Inferior parietal cortex (tissue), 1 donor: ENCODE measurements around the gene LRRC74B.
"Not testable (repeated sequence)": the region's sequence is repeated elsewhere in the genome, so short reads cannot be mapped to it uniquely, and the experiment has no call there.

Experiments used
- DNase-seq: peaks from one replicate; pipeline ENCODE4 v3.0.0-alpha.2; 2016; ENCODE audit errors: extremely low spot score

The LRRC74B gene, protein sequence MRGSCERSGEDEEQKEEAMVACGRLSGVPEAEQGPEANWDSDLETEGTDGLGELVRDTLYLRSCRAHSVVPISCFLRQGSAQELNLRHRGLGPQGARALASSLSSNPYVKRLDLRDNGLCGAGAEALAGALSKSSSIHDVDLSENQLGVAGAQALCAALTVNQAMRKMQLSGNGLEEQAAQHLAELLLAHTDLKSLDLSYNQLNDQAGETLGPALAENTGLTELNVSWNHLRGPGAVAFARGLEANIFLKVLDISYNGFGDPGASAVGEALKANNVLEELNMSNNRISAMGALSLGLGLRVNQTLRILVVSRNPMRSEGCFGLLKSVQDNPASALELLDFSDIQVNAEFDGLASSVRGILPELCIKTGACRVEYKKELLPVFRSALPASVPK

DNA sequence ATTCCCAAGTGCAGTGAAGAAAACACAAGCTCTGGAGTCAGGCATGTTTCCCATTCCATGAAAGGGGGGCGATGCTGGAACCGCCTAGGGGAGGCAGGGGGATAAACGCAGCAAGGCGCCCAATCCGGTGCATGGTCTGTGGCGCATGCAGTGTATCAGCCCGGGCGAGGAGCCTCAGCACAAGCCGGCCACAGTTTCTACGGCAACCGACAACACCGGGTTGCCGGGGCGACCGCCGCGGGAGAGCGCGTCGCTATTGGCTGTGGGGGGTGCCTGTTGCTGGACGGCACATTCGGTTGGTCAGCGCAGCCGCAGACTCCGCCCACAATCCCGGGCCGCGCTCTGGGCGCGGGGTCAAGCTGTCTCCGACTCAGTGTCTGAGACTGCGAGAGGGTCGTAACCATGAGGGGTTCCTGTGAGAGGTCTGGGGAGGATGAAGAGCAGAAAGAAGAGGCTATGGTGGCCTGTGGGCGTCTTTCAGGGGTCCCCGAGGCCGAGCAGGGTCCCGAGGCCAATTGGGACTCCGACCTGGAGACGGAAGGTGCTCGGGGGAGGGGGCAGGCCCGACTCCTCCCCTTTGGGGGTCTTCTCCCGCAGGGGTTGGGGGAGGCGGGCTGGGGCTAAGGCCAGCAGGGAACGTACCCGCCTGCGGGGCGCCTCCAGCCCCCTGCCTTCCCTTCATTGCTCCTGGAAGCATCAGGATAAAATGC is at the start of gene LRRC74B:
Gene LRRC74B, plus strand, starts transcription at position 362 of the 710 bp plus-strand sequence. Its CDS starts 41 bp downstream, at position 403.
- peak; percentile 92 for DNase-seq

DNA sequence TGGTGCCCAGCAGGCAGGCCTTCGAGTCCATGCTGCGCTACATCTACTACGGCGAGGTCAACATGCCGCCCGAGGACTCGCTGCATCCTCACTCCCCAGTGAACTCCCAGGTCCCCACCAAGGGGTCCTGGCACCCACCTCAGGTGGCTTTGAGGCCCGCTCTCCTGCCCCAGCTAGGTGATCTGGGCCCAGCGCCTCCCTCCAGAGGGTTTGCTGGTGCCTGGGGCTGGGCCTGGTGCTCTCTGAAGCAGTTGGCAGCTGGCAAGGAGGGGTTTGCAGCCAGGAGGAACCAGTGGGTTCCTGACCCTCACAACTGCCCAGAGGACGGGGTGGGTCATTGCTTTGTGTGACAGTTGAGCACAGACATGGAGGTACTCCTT is 49.7 kb upstream of the LRRC74B start:
- DNase-seq, result no peak

DNA sequence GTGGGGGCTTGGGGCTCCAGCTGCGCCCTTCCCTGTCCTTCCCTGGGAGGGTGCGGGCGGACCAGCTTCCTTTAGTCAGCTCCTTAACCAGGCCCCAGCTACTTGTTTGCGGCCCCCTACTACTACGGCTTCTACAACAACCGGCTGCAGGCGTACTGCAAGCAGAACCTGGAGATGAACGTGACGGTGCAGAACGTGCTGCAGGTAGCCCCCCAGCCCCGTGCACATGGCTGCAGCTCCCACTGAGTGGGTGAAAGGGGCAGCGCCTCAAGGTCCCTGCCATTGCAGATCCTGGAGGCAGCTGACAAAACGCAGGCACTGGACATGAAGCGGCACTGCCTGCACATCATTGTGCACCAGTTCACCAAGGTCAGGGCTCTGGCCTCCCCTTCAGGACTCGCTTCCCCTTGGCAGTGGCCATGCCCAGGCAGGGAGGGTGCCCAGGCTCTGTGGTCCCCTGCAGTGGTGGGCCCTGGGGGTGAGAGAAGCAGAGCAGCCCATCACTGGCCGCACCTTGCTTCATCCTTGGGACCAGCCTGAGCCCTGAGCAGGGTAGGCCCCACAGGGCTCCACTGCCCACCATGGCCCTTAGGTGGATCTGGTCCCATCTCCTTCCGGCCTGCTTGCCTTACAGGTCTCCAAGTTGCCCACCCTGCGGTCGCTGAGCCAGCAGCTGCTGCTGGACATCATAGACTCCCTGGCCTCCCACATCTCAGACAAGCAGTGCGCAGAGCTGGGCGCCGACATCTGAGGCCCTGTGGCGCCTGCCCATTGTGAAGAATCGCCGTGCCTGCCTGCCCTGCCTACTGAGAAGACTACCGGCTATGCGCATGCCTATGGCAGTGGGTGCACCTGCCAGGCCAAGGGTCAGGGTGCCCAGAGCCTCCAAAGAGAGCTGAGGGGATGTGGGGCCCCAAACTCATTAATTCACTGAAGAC is 48.9 kb upstream of the LRRC74B start:
- DNase-seq, result no peak

DNA sequence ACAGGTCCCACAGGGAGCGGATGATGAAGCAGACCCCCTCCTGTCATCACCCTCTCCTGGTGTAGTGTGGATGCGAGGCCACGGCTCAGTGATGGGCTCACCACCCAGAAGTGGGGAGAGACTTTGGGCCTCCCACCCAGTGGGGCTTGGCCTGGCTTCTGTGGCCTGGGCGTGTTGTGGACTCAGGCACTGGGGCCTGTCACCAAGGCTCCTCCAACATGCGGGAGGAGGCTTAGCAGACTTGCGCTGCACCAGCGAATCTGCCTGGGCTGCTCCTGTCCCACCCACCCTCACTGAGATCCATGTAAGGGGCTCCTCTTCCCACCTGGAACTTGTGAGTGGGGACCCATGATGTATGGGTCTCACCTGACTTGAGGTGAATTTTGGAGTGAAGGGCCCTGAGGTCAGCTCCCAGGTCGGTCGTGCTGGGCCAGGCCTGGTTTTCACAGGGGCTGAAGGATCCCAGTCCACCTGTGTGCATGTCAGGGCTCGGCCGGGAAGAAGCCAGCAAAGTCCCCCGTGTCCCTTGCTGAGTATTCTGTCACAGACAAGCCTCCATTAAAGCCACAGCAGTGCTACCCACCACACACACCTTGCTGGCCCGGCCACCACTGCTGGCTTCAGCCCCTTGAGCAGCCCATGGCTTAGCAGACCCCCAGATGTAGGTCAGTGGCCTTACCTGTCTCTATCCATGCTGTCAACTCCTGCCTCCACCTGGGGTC is 48.0 kb upstream of the LRRC74B start:
- no peak for DNase-seq

DNA sequence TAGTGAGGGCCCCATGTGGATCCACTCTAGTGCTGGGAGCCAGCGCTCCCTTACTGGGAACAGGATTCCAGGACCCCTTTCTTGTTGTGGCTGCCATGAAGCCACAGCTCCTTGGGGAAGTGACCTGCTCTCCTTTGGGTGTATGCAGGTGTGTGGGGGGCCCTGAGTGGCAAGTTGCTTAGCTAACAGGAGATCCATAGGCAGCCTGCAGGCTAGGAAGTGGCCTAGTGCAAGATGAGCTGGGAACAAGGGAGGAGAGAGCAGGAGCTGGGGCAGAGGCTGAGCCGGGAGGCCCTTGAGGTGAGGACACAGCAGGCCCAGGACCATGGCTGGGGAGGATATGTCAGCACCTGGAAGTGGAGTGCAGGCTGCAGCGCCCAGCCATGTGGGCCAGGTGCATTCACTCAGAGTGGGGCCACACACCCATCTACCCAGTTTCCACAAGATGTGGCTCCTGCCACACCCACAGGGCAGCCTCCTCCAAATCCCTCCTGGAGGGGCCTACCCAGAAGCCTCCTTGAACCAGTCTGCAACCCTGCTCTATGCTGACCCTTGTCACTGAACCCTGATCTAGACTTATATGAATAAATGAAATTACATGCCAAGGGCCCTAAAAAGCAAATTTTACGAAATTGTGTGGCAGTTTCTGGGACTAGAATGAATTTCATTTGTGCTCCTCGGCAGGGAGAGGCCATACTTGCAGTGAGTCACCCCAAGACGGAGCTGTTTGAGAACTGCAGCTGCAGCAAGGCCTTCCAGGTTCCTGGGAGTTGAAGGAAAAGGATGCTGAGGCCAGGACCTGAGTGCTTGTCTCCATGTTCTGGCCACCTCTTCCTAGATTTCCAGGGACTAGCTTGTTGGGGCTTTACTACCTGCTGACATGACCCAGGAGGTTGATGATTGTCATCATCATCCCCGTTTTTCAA is 47.1 kb upstream of the LRRC74B start:
- no peak for DNase-seq

DNA sequence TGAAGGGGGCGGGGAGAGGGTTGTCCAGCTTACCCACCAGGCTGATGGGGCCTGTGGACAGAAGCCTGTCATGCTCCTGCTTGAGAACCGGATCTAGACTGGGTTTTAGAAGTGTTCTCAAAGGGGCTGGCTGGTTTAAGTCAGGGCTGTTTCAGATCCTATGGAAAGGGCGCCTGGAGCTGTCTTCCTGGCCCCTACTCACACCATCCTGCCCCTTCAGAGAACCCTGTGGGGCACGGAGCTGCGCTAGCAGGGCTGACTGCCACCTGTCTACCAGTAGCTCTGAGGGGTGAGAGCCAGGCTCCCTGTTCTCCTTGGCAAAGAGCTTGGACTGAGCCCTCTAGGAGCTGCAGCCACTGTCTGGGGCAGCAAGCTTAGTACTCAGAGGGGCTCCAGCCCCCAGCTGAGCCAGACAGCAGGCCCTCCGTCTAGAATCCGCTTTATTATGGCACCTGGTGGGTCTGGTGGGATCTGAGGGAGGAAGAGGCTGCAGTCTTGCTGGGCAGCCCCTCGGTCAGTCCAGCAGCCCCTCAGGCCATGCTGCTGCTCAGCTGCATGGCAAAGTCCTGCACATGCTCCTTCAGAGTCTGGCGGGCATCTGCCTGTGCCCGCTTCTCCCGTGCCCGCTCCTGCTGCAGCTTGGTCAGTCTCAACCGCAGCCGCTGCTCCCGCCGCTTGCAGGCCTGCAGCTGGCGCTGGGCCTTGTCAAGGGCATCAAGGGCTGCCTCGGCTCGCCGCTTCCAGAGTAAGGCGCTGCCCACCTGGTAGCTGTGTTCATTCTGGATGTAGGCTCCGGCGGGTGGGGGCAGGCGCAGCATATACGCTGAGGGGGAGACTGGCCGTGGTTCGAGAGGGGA is 46.2 kb upstream of the LRRC74B start:
- no peak for DNase-seq

DNA sequence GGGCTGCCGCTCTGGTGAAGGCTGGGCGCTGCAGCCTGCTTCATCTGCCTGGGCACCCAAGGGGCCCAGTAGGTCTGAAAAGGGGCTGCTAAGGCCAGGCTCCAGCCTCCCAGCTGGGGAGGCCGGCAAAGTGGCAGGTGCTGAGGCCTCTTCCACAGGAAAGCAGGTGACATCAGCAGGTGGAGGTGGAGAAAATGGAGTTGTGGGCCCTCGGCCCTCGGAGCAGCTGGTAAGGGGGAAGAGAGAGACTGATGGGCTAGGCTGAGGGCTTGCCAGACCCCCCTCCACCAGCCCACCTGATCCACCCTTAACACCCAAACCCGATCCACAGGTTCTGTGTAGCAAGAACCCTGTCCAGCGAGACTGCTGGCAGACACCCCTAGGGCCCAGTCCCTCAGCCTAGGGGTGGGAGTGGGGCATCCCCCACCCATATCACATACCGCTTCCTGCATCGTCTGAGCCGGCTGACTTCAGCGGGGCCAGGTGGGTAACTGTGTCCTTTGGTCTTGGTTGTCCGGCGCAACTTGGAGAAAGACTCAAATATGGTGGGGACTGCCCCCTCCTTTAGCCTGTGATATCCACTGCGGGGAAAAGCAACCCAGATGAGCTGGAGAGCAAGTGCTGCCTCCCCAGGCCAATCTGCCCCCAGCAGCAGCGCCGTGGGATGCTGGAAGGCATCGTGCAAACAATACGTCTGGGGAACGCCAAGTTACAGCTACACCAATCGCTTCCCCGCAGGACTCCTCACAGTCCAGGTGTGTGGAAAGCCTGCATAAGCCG is 45.3 kb upstream of the LRRC74B start:
- DNase-seq, result no peak

DNA sequence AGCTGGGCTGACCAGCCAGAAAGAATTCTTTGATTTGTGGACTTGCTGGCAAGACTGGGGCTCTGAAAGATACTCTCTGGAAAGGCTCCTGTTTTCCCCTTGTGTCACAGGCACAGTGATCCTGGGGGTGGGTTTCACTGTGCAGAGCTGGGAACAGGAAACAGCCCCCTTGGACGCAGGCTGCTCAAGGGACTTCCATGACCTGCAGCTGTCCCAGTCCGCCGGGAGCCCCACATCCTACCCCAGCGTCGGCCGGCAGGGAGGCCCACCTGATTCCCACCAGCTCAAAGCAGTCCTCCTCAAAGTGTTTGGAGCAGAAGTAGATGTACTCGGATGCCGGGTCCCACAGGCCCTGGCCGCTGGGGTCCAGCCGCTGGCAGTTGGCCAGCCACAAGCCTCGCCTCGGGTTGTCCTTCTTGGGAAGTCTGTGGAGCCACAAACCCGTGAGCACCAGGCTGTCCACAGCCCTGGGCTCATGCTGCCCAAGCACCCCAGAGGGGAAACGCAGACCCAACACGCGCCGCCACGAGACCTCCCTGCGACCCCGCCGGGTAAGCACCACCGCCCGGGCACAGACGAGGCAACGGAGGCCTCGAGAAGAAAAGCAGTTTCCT is 44.7 kb upstream of the LRRC74B start:
- DNase-seq, result no peak

DNA sequence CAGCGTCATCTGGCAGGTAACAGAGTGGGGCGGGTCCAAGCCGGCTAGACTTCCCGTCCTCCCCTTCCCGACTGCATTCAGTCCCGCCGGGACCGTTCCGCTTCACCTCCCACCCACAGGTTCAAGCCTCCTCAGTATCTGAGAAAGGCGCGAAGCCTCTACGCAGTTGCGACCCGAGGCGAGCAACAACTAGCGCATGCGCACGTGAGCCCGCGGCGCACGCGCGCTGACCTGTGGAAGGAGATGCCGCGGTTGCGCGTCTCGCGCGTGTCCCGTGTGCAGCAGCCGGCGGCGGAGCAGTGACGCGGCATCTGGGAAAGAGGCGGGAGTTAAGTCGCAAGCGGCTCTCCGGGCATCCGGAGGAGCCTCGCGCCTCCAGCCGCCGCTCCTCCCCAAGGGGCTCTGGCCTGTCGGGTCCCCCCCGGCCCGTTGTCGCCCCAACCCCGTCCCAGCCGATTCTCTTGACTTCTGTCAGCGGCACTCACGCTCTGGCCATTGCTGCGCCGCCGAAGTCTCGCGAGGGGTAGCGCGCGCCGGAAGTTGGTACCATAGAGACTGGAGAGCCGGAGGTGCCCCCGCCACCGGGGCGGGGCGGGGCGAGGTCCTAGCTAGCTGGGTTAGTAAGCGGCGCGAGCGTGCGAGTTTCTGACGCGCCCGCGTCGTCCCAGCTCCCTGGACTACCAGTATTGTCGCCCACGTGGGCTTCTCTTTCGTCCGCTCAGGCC is 44.0 kb upstream of the LRRC74B start, which contains the start of gene THAP7:
Gene THAP7, minus strand, starts transcription at position 518 of the 725 bp plus-strand sequence. Its CDS starts 207 bp downstream, at position 311.
- DNase-seq, result peak; percentile 99

DNA sequence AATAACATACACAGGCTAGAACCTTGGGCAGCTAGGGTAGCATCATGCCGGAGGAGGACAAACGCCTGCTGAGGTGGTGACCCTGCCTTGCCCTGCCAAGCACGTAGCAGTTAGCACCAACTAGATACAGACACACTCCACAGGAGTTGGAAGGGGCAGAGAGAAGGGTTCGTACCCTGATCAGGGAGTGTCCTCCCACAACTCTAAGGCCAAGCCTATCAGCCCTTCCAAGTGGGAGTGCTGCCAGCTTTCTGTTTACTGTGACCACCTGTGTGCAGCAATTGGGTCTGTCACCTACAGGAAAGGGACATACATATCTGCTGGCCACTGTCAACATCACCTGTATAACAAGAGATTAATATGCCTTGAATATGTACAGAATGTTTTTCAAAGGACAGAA is 42.0 kb upstream of the LRRC74B start:
- DNase-seq, result no peak

DNA sequence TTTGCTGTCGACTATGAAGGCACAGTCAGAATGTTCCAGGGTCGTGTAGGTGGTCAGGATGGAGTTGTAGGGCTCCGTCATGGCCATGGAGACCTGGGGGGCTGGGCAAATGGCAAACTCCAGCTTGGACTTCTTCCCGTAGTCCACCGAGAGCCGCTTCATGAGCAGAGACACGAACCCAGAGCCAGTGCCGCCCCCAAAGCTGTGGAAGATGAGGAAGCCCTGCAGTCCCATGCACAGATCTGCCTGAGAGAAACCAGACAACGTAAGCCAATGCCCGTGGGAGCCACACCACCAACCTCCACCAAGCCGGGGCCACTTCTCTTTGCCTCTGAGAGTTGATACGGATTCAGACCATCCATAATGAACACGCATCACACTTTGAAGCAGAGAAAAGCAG is 36.5 kb upstream of the LRRC74B start:
- DNase-seq, result not testable (repeated sequence)

DNA sequence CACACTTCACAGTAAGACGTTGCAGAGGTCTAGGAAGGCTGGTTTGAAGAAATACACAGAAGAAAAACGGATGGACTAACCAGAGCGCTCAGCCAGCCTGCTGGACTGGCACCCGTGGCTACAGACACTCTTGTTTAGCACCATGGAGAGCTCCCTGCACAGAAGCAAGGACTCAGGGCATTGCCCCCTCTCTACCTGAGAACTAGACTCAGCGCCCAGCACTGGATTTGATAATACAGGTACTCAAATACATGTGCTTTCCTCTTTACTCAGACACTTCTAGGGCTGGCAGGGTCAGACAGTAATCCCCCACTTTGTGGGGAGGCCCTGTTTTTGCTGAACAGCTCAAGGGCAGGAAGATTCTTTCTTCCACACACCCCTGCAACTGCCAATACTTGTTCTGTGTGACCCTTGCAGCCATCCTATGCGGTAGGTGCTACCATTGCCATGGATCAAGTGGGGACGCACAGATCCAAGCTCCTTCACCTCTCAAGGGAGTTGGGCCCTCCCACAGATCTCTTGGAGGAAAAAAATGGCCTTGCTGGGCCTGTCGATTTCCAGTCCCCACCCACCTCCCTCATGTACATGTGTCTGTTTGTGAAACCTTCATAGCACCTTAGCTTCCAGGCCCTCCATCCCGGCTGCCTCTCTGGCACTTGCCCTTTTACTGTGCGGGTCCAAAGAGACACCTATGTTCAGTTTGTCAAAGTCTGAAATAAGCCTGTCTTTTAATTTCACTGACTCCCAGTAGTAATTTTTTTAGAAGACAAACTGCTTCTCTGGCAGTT is 35.9 kb upstream of the LRRC74B start:
- no peak for DNase-seq

DNA sequence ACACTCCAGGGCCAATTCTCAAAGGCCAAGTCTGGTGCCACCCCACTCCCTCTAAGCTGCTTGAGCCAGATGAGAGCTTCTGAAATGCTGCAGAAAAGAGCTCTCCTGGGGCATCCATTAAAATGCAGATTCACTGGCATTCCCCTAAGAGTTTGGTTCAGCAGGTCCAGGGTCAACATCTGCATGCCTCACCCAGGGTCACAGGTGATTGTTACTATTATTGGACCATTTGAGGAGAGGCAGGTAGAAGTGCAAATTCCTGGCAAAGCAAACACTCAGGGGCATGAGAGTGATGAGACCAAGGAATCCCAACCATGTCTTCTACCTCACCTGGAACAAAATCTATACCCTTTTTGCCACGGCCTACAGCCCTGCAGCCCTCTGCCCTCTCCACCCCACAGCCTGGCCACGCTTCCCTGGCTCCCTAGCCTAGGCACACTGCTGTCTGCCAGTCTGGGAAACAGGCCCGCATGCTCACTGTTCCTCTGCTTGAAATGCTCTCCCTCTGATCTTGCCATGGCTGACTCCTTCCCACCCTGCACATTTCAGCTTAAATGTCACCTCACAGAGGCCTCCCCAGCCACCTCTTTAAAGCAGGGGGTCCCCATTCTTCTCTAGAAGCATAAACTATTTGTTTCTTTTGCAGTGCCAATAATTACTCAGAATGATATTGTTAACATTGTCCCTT is 35.2 kb upstream of the LRRC74B start:
- DNase-seq, result no peak

DNA sequence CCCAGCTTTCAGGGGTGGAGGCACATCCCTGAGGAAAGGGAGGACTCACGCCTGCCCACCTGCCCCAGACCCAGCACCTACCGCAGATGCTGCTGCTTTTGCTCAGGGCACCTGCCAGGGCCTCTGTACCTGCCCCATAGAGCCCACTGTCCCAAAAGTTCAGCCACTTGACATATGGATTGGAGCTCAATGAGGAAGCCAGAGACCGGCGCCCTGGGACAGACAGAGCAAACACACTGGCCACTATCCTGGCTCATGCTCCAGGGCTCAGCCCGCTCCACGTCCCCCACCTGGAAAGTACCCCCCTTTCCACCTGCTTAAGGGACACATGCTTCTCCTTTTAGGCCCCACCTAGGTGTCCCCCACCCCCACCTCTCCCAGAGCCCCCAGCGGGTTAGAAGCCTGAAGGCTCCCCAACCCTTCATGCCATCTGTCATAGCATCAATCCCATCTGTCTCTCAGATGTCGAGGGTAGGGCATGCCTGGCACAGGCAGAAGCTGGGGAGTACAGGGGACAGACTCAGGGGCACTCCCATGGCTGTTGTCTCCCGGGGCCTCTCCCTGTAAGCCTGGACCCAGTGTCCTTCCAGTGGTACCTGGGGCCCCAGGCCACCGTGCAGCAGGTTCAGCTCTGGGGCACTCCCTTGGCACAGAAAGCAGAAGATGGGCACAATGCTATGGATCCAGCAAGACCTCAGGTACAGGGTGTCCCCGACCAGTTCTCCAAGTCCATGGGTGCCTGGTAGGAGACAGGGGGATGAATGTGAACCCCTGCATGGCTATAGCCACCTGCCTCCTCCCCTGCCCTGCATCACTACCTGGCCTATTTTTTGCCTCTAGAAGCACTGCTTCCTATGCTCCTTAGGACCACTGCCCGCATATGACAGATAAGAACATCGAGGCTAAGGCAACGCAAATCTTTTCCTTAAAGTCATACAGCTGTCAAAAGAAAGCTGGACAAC is 33.0 kb upstream of the LRRC74B start:
- no peak for DNase-seq
